ENCODE results near the gene TGM6. TPM values are rescaled to one million over a fixed set of nuclear protein-coding genes. Genes with fewer than 3 reads are reported as not detected.

TGM6 gene
- total and polyA plus RNA-seq, 12 donors, result not detected

DNA sequence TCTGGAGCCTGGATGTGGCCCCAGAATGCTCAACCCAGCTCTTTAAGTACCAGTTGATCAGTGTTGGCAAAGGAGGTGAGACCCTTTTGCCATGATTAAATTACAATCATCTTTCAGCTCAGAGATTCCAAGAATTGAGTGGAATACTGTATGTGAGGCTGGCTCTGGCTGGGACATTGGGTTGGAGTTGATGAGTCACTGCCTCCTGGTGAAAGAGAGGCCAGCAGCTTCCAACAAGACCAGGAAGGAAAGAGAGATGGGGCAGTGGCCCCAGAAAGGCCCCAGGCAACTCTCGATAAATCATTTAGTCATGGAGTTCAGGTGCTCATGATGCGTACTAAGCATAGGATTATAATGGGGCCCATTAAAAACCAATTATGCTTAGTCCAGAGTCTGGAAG lies 2.1 kb downstream of the TGM6 start:
- 90 to 98% methylated on average over 2 of the region's 2 CpGs for WGBS, 2 donors
- ATAC-seq, result no peak

DNA sequence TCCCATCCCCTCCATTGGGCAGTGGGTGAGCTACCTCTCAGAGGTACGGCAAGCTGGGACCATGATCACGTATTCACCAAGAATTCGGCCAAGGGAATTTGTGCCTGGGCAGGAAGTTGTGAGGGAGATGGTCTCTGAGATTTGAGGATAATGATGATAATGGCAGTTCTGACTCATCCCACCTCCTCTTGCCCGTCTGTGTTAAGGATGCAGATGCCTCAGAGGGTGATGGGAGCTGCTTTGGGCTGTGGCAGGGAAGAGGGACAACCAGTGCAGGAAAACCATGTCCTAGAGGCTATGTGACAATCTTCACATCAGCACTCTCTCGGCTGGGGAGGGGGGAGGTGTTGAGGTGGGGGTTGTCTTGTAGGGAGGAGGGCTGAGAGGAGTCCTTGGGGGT lies 4.3 kb downstream of the TGM6 start:
- WGBS, 2 donors, result 51% methylated on average over 5 of the region's 5 CpGs
- intact Hi-C loops (cut with DNase I), result loop anchor here in 1 of 10 donors (10.0 kb wide), 1 partner anchor 330 kb away; no protein-coding TSS in a partner anchor
- TF ChIP-seq, protein P1, sequence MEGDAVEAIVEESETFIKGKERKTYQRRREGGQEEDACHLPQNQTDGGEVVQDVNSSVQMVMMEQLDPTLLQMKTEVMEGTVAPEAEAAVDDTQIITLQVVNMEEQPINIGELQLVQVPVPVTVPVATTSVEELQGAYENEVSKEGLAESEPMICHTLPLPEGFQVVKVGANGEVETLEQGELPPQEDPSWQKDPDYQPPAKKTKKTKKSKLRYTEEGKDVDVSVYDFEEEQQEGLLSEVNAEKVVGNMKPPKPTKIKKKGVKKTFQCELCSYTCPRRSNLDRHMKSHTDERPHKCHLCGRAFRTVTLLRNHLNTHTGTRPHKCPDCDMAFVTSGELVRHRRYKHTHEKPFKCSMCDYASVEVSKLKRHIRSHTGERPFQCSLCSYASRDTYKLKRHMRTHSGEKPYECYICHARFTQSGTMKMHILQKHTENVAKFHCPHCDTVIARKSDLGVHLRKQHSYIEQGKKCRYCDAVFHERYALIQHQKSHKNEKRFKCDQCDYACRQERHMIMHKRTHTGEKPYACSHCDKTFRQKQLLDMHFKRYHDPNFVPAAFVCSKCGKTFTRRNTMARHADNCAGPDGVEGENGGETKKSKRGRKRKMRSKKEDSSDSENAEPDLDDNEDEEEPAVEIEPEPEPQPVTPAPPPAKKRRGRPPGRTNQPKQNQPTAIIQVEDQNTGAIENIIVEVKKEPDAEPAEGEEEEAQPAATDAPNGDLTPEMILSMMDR (IDR thresholded peaks at IDR 0.05), result no peak
- H3K36me3 ChIP-seq, result no peaks in the 10 kb centered on the region
- ATAC-seq (no peak), DNase-seq (no peak)
- peaks cover 0 to 13% (median 0%) of the 10 kb centered on the region in 7 donors for H3K27me3 ChIP-seq
- H3K9me3 ChIP-seq, result peaks cover 0 to 33% (median 9%) of the 10 kb centered on the region in 11 donors
- H3K4me1 ChIP-seq, result no peaks in the 10 kb centered on the region
- H3K4me3 ChIP-seq, result no peak overlapping the region
- no peak overlapping the region for H3K27ac ChIP-seq

More for the DNA sequence above, 2.1 kb downstream of the TGM6 start:
- intact Hi-C loops (cut with DNase I), result loop anchor here in 1 of 10 donors (10.0 kb wide), 1 partner anchor 332 kb away; no protein-coding TSS in a partner anchor
- H3K27ac ChIP-seq, result no peak overlapping the region
- H3K9me3 ChIP-seq, result peaks cover 0 to 12% (median 0%) of the 10 kb centered on the region in 11 donors
- no peaks in the 10 kb centered on the region for H3K36me3 ChIP-seq
- H3K27me3 ChIP-seq, result peaks cover 0 to 13% (median 0%) of the 10 kb centered on the region in 7 donors
- H3K4me1 ChIP-seq, result no peaks in the 10 kb centered on the region
- TF ChIP-seq, protein P1 (IDR thresholded peaks at IDR 0.05), result no peak
- no peak overlapping the region for H3K4me3 ChIP-seq
- DNase-seq, result no peak

DNA sequence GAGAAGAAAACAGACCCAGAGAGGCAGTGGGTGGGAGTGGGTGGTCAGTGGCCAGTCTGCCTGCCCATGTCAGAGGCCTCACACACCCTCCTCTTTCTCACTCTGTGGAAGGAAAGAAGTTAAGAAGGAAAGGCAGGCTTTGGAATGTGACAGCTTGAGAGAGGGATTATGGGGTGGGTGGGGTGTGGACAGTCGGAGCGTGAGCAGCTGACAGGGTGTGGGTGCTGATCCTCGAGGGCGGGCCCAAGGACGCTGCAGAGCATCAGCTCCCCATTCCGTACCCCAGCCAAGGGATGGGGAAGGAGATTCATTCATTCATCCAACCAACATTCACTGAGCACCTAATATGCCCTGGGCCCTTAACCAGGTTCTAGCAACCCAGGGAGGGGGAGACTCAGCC lies 4.8 kb downstream of the TGM6 start:
- H3K9me3 ChIP-seq, result peaks cover 0 to 33% (median 9%) of the 10 kb centered on the region in 11 donors
- TF ChIP-seq, protein P1 (IDR thresholded peaks at IDR 0.05), result no peak
- 33 to 55% methylated on average over 6 of the region's 6 CpGs for WGBS, 2 donors
- intact Hi-C loops (cut with DNase I), result loop anchor here in 1 of 10 donors (10.0 kb wide), 1 partner anchor 329 kb away; no protein-coding TSS in a partner anchor
- H3K4me1 ChIP-seq, result no peaks in the 10 kb centered on the region
- no peaks in the 10 kb centered on the region for H3K36me3 ChIP-seq
- no peak for DNase-seq
- no peak overlapping the region for H3K4me3 ChIP-seq
- peaks cover 0 to 13% (median 0%) of the 10 kb centered on the region in 7 donors for H3K27me3 ChIP-seq
- no peak overlapping the region for H3K27ac ChIP-seq
- no peak for ATAC-seq

DNA sequence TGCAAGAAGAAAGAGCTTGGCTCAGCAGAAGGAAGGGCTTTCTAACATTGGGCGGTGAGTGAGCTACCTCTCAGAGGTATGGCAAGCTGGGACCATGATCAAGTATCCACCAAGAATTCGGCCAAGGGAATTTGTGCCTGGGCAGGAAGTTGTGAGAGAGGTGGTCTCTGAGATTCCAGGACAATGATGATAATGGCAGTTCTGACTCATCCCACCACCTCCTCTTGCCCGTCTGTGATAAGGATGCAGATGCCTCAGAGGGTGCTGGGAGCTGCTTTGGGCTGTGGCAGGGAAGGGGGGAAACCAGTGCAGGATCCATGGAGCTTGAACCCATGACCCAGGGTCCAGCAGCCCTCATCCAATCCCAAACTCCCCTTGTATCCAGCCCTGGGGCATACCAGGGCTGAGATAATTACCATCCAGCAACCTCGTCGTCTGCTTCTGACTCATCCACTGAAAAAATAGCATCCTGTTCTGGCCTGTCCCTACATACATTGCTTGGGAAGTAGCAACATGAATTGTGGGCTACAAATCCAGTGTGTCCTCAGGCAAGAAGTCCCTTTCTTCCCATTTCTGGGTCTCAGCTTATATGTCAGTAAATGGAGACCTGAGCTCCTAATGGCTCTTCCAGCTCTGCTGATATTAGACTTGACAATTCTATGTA lies 5.9 kb downstream of the TGM6 start:
- Histone ChIP-seq H3K36me3 (no peaks in the 10 kb centered on the region), H3K27me3 (peaks cover 0 to 13% (median 0%) of the 10 kb centered on the region in 7 donors), H3K4me3 (no peak overlapping the region), H3K4me1 (no peaks in the 10 kb centered on the region), H3K27ac (no peak overlapping the region), H3K9me3 (peaks cover 0 to 33% (median 9%) of the 10 kb centered on the region in 11 donors)
- ATAC-seq (no peak), DNase-seq (no peak)
- 32 to 52% methylated on average over 5 of the region's 5 CpGs for WGBS, 2 donors
- intact Hi-C loops (cut with DNase I), result loop anchor here in 1 of 10 donors (10.0 kb wide), 1 partner anchor 328 kb away; no protein-coding TSS in a partner anchor
- TF ChIP-seq, protein P1 (IDR thresholded peaks at IDR 0.05), result no peak

All from heart right ventricle (tissue), 16 donors.